PC-3 (cell line): ENCODE results near the gene MYO1A. TPM values are rescaled to one million over a fixed set of nuclear protein-coding genes. Genes with fewer than 3 reads are reported as not detected.

Source experiments
- ATAC-seq: fragments of 200-7000 bp; cut with Tn5 transposase; 2 replicates; pipeline ENCODE4 v1.9.1; 2020; ENCODE audit warnings: mild to moderate bottlenecking, moderate library complexity
- BruUV-seq: library from RNA; stranded (reverse); fragments of 400-500 nt; replicated peaks from 2 replicates; lab custom pipeline; 2021; lab: Mats Ljungman, UMichigan
- CTCF ChIA-PET: fragments of 300-600 bp; sonication (Branson Sonifier 250); formaldehyde crosslinking; loops from one replicate; lab custom pipeline; 2022; ENCODE audit warnings: antibody characterized with exemption; lab: Charles Lee
- POLR2A ChIA-PET: fragments of 300-600 bp; sonication (Branson Sonifier 250); formaldehyde crosslinking; loops from one replicate; lab custom pipeline; 2022; ENCODE audit warnings: antibody characterized with exemption; ENCODE audit not compliant: unreplicated experiment; lab: Charles Lee
- DNase-seq: peaks from one replicate; pipeline ENCODE4 v3.0.0-alpha.2; 2015
- H2AFZ ChIP-seq: fragments of 300-600 bp; sonication (generic); 2 replicates; pipeline ENCODE4 v1.6.0; 2016; ENCODE audit warnings: antibody characterized with exemption, low read length
- H3F3A ChIP-seq: fragments of 300-600 bp; sonication (generic); one replicate; pipeline ENCODE4 v1.6.0; 2017; ENCODE audit warnings: antibody characterized with exemption, low read length, control low read depth, mild to moderate bottlenecking; ENCODE audit not compliant: unreplicated experiment
- H3K27ac ChIP-seq: fragments of 300-600 bp; sonication (generic); 2 replicates; pipeline ENCODE4 v1.5.1; 2016; ENCODE audit warnings: mild to moderate bottlenecking, low read length
- H3K27me3 ChIP-seq: fragments of 300-600 bp; sonication (generic); 2 replicates; pipeline ENCODE4 v1.6.1; 2016; ENCODE audit warnings: low read length, mixed read lengths
- H3K36me3 ChIP-seq: fragments of 300-600 bp; sonication (generic); 2 replicates; pipeline ENCODE4 v1.6.1; 2016; ENCODE audit warnings: low read depth, mixed run types, low read length, mixed read lengths
- H3K4me1 ChIP-seq: fragments of 300-600 bp; sonication (generic); 2 replicates; pipeline ENCODE4 v1.5.1; 2016; ENCODE audit warnings: low read length; ENCODE audit not compliant: insufficient read depth
- H3K4me2 ChIP-seq: fragments of 300-600 bp; sonication (generic); 2 replicates; pipeline ENCODE4 v1.6.0; 2016; ENCODE audit warnings: low read length
- H3K4me3 ChIP-seq: fragments of 300-600 bp; sonication (generic); 2 replicates; pipeline ENCODE4 v1.5.1; 2016; ENCODE audit warnings: mild to moderate bottlenecking, low read length, mixed read lengths
- H3K79me2 ChIP-seq: fragments of 300-600 bp; sonication (generic); 2 replicates; pipeline ENCODE4 v1.6.1; 2017; ENCODE audit warnings: low read length, mixed read lengths
- H3K9ac ChIP-seq: fragments of 300-600 bp; sonication (generic); 2 replicates; pipeline ENCODE4 v1.6.0; 2016; ENCODE audit warnings: mild to moderate bottlenecking, low read length
- H3K9me2 ChIP-seq: fragments of 300-600 bp; sonication (generic); replicated peaks from 2 replicates; pipeline ENCODE4 v1.6.1; 2016; ENCODE audit warnings: mixed run types, low read length, mixed read lengths
- H3K9me3 ChIP-seq: fragments of 300-600 bp; sonication (generic); 2 replicates; pipeline ENCODE4 v1.6.1; 2016; ENCODE audit warnings: low read length, mixed read lengths
- H4K20me1 ChIP-seq: fragments of 300-600 bp; sonication (generic); 2 replicates; pipeline ENCODE4 v1.6.1; 2016; ENCODE audit warnings: low read length, mixed read lengths
- CTCF ChIP-seq: fragments of 300-600 bp; sonication (generic); conservative IDR thresholded peaks from 2 replicates; pipeline ENCODE4 v1.5.1; 2017; ENCODE audit warnings: antibody characterized with exemption, low read depth, mild to moderate bottlenecking, low read length
- EZH2 ChIP-seq: fragments of 300-600 bp; sonication (generic); IDR thresholded peaks from one replicate; pipeline ENCODE4 v1.6.1; 2017; ENCODE audit warnings: antibody characterized with exemption, mild to moderate bottlenecking, low read length; ENCODE audit not compliant: unreplicated experiment
- EZH2phosphoT487 ChIP-seq: fragments of 300-600 bp; sonication (generic); IDR thresholded peaks from 2 replicates; pipeline ENCODE4 v1.6.1; 2018; ENCODE audit warnings: mild to moderate bottlenecking, antibody characterized with exemption, low read length, borderline replicate concordance
- intact Hi-C: fragments of 100-400 bp; cut with micrococcal nuclease; formaldehyde crosslinking; loops from 2 replicates; pipeline ENCODE4 v1.9.0; 2023
- total RNA-seq: library from RNA; depleted of rRNA; stranded (reverse); fragments of >200 nt; gene quantifications from 2 replicates; pipeline ENCODE4 v1.2.3, GENCODE V29; 2014

The MYO1A gene
- total RNA-seq, 1 experiment from 2014 or later: not detected

DNA sequence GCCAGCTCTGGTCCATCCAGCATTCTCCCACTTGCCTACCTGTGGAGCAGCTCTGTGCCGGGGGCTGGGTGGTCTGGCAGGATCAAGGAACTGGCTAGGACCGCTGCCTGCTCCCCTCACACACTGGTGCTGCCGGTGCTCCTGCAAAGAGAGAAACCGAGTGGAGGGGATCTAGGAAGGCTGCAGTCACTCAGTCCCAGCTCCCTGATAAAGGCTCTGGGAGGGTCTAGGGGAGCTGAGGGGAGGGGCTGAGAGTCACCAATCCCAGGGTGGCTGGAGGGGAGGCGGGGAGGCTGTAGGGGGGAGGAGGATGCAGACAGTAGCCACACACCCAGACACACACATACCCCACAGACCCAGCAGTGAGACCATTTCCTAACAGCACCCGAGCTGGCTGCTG is 33.6 kb downstream of the MYO1A start, which contains the start of gene TAC3:
Gene TAC3 (minus strand): TSS at position 182 of the 400 bp plus-strand sequence. CDS start 732 bp downstream, outside the sequence.
- no peaks in the 10 kb centered on the region for H3F3A ChIP-seq
- no peak for DNase-seq
- no peaks in the 10 kb centered on the region for H3K36me3 ChIP-seq
- no peak within 1 kb of the TSS for H3K4me3 ChIP-seq
- intact Hi-C loops: no loop called here
- peaks cover 35% of the 10 kb centered on the region for H3K27me3 ChIP-seq
- H3K4me2 ChIP-seq: no peak within 1 kb of the TSS
- H4K20me1 ChIP-seq: no peaks in the 10 kb centered on the region
- H2AFZ ChIP-seq: no peak within 1 kb of the TSS
- no peaks in the 10 kb centered on the region for H3K9me2 ChIP-seq
- CTCF ChIA-PET: interaction anchor here (0.7 kb wide), 1 partner anchor 95 kb away, joined by 6 read pairs; the partner anchor contains the start of gene STAT6
- no peak within 1 kb of the TSS for H3K27ac ChIP-seq
- no peak for TF ChIP-seq EZH2
- ATAC-seq: no peak
- H3K9ac ChIP-seq: no peak within 1 kb of the TSS
- no TSS peak for BruUV-seq
- H3K79me2 ChIP-seq: no peaks in the 10 kb centered on the region
- POLR2A ChIA-PET: no interaction called here
- H3K9me3 ChIP-seq: no peaks in the 10 kb centered on the region
- H3K4me1 ChIP-seq: peaks cover 7% of the 10 kb centered on the region

DNA sequence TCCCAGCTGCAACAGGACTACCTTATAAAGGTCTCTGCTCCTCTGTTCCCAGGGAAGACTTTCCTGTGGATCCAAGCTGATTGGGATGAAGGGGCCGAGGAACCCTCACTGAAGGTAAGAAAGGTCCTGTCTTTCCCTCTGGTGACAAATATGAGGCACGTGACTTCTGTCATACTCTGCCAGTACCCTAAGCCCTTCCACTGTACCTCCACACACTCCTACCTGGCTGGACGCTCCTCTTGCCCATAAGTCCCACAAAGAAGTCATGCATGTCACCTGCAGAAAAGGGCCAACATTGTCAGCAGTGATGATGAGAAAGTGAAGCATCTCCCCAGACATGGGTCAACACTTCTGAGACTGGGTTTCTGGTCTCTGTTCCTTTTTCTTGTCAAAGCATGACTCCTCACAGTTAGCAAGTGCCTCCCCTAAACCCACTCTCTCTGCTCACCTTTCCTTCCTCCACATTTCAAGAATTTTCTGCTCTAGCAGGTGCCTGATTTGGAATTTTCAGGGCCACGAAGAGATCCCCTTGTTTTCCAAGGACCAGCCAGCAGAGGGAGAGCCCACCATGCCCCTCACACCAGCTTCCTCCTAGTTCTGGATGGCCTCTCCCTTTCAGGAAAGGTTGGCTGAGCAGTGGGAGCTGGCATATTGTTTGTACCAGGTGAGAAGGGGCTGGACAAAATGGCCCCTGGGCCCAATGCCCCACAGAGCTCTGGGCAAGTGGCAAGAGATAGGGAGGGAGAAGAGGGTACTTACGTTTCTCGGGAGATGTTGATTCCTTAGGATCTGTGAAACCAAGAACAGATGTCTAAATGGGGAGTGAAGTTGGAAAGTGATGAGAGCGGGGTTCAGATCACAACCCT is 37.1 kb downstream of the MYO1A start:
- no peaks in the 10 kb centered on the region for H3K9me2 ChIP-seq
- peaks cover 35% of the 10 kb centered on the region for H3K27me3 ChIP-seq
- H3K9ac ChIP-seq: no peak overlapping the region
- no peak; the same call in 1 of the 2 replicates for TF ChIP-seq CTCF
- H3K27ac ChIP-seq: no peak overlapping the region
- peaks cover 3% of the 10 kb centered on the region for H3F3A ChIP-seq
- CTCF ChIA-PET: no interaction called here
- H3K36me3 ChIP-seq: no peaks in the 10 kb centered on the region
- H3K9me3 ChIP-seq: no peaks in the 10 kb centered on the region
- H3K79me2 ChIP-seq: no peaks in the 10 kb centered on the region
- intact Hi-C loops: no loop called here
- H3K4me3 ChIP-seq: no peak overlapping the region
- H3K4me1 ChIP-seq: peaks cover 9% of the 10 kb centered on the region
- POLR2A ChIA-PET: no interaction called here
- H3K4me2 ChIP-seq: no peak overlapping the region
- no peaks in the 10 kb centered on the region for H4K20me1 ChIP-seq
- ATAC-seq: no peak
- no peak for DNase-seq
- no TSS peak for BruUV-seq
- no peak overlapping the region for H2AFZ ChIP-seq

DNA sequence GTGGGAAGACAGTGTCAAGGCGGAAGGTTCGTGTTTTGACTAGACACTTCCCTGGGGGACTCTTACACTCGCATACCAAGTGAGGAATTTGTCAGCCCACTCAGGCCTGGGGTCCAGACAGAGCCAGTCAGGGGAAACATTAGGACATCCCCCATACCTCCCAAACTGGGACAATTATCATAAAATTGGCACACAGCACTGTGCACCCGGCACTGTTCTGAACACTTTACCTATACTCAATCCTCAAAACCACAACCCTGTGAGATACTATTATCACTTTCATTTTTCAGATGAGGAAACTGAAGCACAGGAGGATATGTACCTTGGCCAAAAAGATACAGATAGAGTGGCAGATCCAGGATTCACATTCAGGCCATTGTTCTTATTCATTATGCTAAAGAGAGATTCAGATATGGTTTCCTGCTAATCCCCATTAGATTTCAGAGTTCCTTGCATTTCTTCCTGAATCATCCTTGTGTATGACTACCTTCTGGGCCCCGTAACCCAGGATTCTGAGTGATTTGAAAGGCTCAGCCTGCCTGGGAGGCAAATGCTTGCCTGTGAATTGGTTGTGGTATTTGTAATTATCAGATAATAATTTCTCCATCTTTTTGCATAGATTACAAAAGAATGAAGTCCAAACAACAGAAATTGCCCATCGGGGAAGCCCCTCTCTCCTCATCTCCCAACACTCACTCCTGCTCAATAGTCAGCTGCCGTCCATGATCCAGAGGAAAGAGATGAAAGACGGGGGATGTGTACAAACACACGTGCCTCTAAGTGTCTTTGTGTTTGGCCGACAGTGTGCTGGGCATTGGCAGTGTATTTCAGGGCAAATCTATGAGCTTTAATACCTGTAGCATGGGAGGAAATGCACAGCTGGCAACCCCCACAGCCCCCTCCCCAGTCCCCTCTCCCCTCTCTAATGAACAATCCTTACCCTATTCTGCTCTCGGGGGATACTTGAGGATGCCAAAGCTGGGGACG is 38.2 kb downstream of the MYO1A start:
- DNase-seq: no peak
- H3K4me2 ChIP-seq: no peak overlapping the region
- H3K27ac ChIP-seq: no peak overlapping the region
- ChIA-PET POLR2A (no interaction called here), CTCF (no interaction called here)
- no peaks in the 10 kb centered on the region for H4K20me1 ChIP-seq
- TF ChIP-seq EZH2phosphoT487 (no peak), EZH2 (no peak), CTCF (no peak)
- BruUV-seq: no TSS peak
- H3K9me2 ChIP-seq: no peaks in the 10 kb centered on the region
- no peak overlapping the region for H3K9ac ChIP-seq
- H3K4me1 ChIP-seq: peaks cover 12% of the 10 kb centered on the region
- peaks cover 35% of the 10 kb centered on the region for H3K27me3 ChIP-seq
- no peaks in the 10 kb centered on the region for H3K36me3 ChIP-seq
- no peak for ATAC-seq
- intact Hi-C loops: no loop called here
- no peaks in the 10 kb centered on the region for H3K9me3 ChIP-seq
- no peak overlapping the region for H2AFZ ChIP-seq
- no peak overlapping the region for H3K4me3 ChIP-seq
- peaks cover 3% of the 10 kb centered on the region for H3F3A ChIP-seq
- no peaks in the 10 kb centered on the region for H3K79me2 ChIP-seq
